GM18870 (cell line): ENCODE data around the gene CATSPER2.
"Not testable (repeated sequence)": the region's sequence is repeated elsewhere in the genome, so short reads cannot be mapped to it uniquely, and the experiment has no call there.

Experiments used
- ATAC-seq: cut with Tn5 transposase; IDR thresholded peaks from one replicate; pipeline ENCODE4 v1.9.1; 2021; ENCODE audit warnings: moderate library complexity; ENCODE audit not compliant: unreplicated experiment

The CATSPER2 gene

DNA sequence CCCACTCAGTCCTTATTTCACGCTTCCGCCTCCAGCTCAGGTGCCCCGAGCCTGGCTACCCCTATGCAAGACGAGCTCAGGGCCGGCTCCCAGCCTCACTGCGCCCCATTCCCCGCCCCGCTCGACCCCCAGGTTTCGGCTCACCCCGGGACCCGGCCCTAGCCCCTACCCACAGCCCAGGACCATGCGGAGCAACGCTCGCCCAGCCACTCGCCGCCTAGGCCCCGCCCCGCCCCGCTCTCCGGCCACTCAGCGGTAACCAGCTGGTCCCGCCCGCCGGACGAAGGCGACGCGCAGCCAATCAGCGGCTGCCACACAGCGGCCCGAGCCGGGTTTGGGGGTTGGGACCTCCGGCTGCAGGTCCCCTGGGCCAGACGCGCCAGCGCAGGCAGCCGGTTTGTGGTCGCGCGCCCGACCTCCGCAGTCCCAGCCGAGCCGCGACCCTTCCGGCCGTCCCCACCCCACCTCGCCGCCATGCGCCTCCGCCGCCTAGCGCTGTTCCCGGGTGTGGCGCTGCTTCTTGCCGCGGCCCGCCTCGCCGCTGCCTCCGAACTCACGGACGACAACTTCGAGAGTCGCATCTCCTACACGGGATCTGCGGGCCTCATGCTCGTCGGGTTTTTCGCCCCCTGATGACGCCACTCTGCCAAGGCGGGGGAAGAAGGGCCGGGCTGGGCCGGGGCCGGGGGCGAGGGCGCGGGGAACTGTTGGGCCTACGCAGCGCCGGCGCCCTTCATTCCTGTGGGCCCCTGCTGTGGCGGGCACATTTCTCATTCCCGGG is at the start of gene CATSPER2:
Gene CATSPER2 (minus strand): TSS at position 196 of the 781 bp plus-strand sequence. CDS start 783 bp downstream, outside the sequence.
- ATAC-seq, result no peak

DNA sequence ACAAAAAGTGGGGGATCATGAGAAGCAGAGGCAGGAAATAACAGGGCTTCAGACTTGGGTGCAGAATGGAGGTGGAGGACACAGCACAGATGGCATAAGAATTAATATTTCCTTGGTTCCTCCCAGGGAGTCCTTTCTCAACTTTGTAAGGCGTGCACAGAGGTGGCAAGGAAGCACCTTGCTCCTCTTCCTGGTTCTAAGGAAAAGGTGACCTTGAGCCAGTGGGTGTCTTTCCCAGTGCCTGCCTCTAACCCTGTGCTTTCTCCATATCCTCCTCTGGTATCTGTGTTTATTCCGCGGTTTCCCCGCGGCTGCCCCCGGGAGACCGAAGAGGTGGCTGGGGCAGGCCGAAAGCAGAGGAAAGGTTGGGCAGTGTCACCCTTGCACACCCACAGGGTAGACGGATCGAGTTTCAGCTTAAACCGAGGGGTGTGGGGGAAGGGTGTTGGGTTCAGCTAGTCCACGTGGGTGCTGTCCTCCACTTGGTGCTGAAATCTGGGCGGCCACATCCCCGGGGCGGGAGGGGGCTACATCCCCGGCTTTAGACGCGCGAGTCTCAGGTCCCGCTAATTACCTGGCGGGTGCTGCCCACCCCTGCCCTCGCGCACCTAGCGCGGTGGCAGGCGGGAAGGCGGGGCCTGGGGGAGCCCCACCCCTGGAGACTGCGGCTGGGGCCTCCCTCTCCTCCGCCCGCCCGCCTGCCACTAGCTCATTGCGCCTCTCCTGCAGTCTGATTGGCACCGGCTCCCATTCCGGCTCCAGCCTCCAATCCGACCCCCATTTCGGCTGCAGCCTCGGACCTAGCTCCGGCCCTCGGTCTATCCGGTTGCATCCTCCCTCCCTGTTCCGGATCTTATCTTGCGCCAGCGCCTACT is 44.7 kb upstream of the CATSPER2 start, which contains the start of gene CKMT1A:
Gene CKMT1A (plus strand): TSS at position 712 of the 875 bp plus-strand sequence. CDS start 192 bp downstream, outside the sequence.
- not testable (repeated sequence) for ATAC-seq

DNA sequence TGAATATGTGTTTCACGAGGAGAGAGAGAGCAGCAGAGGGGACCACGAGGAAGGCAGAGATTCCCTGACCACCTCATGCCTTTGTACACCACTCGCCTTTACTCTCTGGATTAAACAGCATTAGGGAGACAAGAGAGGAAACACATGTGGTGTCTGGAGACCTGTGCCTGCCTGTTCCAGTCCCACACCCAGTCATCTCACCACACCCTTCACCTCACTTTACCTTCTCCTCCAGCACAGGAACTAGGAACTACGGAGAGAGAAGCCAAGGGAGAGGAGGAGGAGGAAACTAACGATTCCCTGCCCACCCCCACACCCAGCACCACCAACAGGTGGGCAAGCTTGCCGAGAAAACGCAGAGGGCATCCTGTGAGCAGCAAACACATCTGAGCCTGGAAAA is 44.0 kb upstream of the CATSPER2 start:
- ATAC-seq, result not testable (repeated sequence)

GRCh38 chr15:43689604-43690301 is 41.1 kb upstream of the CATSPER2 start:
- peak; percentile 90 for ATAC-seq

DNA sequence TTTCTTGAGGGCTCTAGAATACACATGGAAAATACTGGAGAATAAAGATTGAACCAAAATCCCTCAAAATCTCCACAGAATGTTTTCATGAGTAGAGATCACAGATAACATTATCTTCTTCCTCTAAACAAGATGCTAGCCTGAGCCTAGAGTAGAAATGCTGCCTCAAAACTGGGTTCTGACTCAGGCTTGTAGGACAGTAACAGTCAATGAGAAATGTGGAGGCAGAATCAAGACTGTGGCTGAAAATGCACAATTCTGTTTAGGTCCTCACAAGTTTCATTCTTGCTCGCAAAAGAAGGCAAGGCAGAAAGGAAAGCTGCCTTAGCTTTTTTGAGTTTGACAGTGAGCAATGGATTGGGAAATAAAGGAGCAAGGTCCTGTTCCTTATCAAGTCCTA is 25.5 kb upstream of the CATSPER2 start:
- ATAC-seq, result not testable (repeated sequence)

GRCh38 chr15:43666177-43666576 is 17.5 kb upstream of the CATSPER2 start:
- ATAC-seq, result not testable (repeated sequence)

- ATAC-seq, result not testable (repeated sequence)
These were observed 14.7 kb upstream of the CATSPER2 start for GRCh38 chr15:43663333-43663732.

- ATAC-seq, result not testable (repeated sequence)
These were observed 13.6 kb upstream of the CATSPER2 start for GRCh38 chr15:43662293-43662692.

DNA sequence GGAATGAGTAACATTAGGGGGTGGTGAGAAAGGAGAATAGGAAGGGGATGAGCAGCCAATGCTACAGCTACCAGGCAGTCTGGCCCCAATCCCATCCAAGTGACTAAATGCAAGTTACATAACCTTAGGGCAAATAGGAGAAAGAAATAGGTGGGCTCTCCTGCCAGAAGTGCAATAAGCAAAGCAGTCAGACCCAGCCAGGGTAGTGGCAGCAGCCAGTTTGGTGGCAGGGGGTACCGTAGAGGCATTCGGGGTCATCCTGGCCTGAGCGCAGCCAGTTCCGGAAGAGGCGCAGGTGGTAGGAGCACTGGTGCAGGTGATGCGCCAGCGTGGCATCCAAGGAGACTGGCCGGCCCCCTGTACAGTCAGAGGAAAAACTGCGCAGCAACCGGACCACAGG is 11.1 kb upstream of the CATSPER2 start:
- not testable (repeated sequence) for ATAC-seq

DNA sequence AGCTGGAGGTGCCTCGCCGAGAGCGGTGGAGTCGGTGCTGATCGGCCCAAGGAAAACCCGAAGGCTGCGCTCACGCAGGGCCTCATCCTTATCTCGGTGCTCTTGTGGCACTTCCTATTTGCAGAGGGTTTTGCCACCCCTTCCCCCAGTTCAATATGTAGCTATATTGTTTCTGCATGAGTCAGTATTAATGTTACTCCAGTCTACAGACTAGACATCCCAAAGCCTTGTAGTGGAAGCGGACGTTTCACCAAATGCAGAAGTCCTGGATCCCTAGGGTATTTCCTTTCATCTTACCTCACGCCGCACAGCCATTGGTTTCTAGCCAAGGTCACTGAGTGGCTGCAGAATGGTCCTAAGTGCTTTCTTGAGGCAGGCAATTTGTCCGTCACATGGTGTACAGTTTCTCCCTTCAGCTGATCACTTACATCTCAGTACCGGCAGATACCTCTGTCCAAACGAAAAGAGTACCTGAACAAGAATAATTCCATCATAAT is 834 bp upstream of the CATSPER2 start:
- not testable (repeated sequence) for ATAC-seq

GRCh38 chr15:43638464-43639204 is 10.0 kb downstream of the CATSPER2 start:
- ATAC-seq, result peak; percentile 58

DNA sequence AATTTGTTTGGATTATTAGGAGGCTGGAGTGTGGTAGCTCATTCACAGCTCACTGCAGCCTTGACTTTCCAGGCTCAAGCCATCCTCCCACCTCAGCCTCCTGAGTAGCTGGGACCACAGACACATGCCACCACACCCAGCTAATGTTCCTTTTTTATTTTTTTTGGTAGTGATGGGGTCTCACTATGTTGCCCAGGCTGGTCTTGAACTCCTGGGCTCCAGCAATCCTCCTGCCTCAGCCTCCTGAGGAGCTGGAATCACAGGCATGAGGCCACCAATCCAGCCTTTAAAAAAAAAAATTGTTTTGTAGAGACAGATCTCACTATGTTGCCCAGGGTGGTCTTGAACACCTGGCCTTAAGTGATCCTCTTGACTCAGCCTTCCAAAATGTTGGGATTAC is 21.7 kb downstream of the CATSPER2 start:
- ATAC-seq, result not testable (repeated sequence)

DNA sequence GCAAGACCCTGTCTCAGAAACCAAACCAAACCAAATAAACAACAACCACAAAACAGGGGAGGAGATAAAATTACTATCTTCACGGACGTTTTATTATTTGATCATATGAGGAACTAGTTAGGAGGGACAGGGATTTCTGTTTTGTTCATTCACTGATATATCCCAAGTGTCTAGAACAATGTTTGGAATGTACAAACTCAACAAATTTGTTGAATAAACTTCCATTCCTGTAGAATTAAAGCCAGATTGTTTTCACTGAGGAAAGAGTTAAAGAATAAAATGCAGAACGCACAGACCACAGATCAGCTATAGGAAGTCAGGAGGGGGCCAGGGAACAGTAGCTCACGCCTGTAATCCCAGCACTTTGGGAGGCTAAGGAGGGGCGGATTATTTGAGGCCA is 23.5 kb downstream of the CATSPER2 start:
- ATAC-seq, result no peak

DNA sequence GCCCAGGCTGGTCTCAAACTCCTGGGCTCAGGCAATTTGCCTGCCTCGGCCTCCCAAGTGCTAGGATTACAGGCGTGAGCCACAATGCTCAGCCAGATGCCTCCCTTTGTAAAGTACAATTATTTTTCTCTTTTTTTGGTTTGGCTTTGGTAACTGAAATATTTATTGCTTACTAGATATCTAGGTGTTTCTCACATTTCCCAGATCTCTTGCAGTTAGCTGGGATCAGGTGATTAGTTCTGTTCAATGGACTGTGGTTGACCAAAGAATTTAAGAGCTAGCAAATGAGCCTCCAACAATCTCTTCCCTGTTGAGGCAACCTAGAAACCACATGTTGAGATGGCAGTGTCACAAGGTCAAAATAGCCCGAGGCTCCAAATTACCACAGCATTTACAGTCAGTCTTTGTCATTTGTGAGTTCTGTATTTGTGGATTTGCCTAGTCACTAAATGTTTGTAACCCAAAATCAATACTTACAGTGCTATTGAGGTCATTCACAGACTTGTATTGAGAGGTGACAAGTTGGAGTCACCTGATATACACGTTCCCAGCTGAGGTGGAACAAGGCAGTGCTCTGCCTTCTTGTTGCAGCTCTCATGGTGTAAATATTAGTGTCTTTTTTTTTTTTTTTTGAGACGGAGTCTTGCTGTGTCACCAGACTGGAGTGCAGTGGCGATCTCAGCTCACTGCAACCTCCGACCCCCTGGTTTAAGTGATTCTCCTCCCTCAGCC is 26.4 kb downstream of the CATSPER2 start:
- not testable (repeated sequence) for ATAC-seq

- ATAC-seq, result not testable (repeated sequence)
These were observed 29.9 kb downstream of the CATSPER2 start, which contains the start of gene STRC for GRCh38 chr15:43618700-43619099. Gene STRC (minus strand): TSS chr15:43618800. CDS start chr15:43618722, 78 bp downstream.

DNA sequence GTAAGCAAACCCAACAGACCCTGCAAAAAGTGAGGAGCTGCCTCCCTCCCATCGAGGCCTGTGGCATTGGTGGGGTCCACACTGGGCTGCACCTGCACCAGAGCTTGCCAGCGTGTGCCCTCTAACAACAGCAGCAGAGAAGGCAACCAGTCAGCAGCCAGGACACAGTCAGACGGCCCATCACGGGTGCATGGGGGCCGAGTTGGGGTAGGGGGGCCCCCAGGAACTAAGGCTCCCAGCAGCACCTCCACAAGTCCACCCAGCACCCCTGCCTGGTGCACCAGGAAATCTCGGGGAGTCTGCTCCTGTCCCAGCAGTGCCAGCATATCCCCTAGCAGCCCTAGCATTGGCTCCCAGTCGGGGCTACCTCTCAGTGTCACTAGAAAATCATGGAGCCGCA is 30.9 kb downstream of the CATSPER2 start:
- ATAC-seq, result not testable (repeated sequence)

GRCh38 chr15:43602233-43602632 is 46.4 kb downstream of the CATSPER2 start:
- not testable (repeated sequence) for ATAC-seq

GRCh38 chr15:43600200-43600599 is 48.4 kb downstream of the CATSPER2 start:
- ATAC-seq, result not testable (repeated sequence)

- ATAC-seq, result not testable (repeated sequence)
These were observed 49.5 kb downstream of the CATSPER2 start for GRCh38 chr15:43599131-43599530.
